NOMO-1 (cell line): ENCODE data around the gene TMEM131.

Experiments used
- DNase-seq, 2 experiments: peaks; one replicate each; lab custom pipeline; 2025; ENCODE audit not compliant: unreplicated experiment in 2 of 2; lab: John Stamatoyannopoulos, UW

Gene TMEM131

DNA sequence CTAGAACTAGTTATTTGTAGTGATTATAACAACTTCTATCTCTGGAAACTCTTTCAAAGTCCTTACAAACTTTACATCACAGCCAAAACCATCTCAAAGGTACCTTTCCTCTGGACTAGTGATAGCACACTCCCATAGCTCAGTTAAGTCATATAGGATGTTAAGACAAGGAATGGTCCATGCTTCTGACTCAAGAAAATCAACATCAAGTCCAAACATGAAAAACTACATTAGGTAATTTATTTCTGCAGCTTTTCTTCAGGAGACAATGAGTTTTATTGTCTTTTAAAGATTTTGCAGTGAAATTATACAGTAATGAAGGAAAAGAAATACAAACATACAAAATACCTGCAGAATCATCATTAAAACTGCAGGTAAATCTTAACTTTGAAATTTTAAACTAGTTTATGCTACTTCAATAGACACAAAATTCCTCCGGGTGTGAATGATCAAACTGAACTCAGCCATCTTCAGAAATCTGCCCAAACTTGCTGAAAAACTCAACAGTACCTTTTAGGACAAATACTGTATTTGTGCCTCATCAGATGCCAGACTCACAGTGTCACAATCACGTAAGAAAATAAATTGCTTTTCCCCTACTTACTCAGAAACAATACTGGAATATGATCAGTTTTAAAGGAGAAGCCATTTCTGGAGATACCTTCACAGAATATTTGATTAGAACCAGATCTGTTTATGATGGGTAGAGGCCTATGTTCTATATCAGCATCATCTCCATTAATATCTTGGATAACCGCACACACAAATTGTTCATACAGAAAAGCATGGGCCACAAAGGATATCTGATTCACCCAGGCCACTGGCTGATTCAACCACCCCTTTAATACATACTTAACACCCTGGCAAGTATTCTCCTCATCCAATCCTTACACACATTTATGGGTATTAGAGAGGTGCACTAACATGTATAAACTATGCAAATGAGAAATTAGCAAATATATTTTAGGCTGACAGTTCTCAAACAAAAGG lies 2.6 kb downstream of the TMEM131 start:
- no peak for DNase-seq

DNA sequence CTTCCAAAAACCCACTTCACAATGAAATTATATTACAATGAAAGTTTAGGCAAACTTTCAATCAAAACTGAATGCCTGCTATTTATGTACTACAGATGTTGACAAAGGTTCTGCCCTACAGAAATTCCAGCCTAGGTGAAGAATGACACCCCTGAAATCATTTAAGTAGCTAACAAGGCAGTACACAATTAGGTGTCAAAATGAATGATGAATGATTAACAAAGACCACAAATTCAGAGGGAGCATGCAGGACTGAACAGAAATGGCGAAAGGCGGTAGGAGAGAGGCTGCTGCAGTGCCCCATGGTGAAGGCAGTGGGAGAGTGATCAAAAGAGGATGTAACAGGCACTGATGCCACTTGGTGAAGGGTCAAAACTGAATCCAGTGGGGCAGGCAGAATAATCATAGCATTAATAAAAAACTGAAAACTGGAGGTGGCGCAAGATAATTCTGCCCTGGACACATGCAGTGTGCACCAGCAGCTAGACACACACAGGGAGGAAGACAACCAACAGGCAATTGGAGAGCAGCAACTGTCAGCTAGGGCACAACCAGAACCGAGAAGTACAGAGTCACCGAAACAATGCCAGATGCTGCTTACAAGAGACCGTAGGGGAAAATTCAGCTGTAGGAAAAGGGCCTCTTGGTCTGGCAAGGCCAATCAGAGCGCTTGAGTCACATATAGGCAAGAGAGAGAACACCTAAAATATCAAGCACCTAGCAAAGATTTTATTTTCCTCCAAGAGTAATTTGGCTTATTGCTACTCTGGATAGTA lies 4.5 kb downstream of the TMEM131 start:
- no peak for DNase-seq

DNA sequence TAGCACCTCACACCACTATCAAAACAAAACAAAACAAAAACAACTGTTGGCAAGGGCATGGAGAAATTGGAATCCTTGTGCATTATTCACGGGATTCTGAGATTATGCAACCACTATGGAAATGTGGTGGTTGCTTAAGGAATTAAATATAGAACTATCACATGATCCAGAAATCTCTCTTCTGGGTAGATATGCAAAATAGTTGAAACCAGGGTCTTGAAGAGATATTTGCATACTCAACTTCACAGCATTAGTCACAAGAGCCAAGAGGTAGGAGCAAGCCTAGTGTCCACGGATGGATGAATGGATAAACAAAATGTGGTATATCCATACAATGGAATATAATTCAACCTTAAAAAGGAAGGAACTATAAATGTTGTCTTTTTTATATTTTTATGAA lies 7.0 kb downstream of the TMEM131 start:
- DNase-seq: no peak

- no peak for DNase-seq
Observed at GRCh38 chr2:97985998-97986397, 9.8 kb downstream of the TMEM131 start.

DNA sequence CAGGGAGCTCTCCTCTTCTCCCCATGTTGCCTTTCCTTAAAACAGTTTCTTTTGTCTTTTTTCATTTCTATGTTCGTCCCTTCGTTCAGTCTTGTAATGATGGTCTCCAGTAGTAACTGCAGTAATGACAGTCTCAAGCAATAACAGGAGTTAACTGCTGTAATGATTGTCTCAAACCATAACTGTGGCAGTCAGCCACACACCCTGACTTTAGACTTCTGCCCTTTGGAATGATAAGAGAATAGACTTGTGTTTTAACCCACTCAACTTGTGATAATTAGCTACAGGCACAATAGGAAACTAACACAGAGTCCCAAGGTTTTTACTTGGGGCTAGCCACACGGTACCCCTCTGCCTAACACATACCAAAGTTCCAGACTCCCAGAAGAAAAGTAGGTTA lies 12.1 kb downstream of the TMEM131 start:
- DNase-seq: no peak

DNA sequence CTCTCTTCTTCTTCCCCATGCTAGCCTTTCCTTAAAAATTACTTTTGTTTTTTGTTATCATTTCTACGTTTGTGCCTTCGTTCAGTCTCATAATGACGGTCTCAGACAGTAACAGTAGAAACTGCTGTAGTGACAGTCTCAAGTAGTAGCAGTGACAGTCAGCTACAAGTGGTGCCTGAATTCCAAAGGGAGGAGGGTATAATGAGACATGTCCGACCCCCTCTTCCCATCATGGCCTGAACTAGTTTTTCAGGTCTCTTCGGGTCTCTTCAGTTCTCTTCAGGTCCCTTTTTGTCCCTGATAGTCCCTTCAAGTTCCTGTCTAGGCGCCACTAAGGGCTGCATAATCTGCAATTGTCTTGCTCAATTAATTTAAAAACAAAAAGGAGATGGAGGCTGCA lies 12.6 kb downstream of the TMEM131 start:
- no peak for DNase-seq

- no peak for DNase-seq
Observed at GRCh38 chr2:97982621-97983020, 13.1 kb downstream of the TMEM131 start.

DNA sequence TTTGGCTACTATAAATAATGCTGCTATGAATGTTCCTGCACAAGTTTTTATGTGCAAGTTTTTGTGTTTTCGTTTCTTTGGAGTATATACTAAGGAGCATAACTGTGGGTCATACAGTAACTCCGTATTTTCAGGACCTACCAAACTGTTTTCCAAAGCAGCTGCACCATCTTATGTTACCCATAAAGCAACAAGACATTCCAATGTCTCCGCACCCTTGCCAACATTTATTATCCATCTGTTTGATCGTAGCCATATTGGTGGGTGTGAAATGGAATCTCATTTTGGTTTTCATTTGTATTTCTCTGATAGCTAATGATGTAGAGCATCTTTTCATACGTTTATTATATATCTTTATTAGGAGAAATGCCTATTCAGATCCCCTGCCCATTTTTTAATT lies 13.8 kb downstream of the TMEM131 start:
- no peak for DNase-seq

DNA sequence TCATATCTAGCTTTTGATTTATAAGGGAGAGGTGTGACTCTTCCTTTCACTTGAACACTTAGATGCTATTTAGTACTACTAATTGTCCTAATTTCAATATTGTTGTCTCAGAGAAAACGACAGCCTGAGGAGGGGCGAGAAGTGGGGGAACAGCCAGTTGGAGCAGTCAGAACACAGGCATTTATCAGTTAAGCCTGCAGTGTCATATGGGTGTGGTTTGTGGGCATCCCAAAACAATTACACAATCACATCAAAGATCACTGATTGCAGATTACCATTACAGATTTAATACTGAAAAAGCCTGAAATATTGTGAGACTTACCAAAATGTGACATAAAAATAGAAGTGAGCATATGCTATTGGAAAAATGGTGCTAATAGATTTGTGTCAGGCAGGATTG lies 15.8 kb downstream of the TMEM131 start:
- no peak for DNase-seq

GRCh38 chr2:97974471-97974870 lies 21.3 kb downstream of the TMEM131 start:
- DNase-seq: no peak

- DNase-seq: no peak
Observed at GRCh38 chr2:97970293-97971060, 25.3 kb downstream of the TMEM131 start.

- DNase-seq: no peak
Observed at GRCh38 chr2:97969081-97970067, 26.4 kb downstream of the TMEM131 start.

DNA sequence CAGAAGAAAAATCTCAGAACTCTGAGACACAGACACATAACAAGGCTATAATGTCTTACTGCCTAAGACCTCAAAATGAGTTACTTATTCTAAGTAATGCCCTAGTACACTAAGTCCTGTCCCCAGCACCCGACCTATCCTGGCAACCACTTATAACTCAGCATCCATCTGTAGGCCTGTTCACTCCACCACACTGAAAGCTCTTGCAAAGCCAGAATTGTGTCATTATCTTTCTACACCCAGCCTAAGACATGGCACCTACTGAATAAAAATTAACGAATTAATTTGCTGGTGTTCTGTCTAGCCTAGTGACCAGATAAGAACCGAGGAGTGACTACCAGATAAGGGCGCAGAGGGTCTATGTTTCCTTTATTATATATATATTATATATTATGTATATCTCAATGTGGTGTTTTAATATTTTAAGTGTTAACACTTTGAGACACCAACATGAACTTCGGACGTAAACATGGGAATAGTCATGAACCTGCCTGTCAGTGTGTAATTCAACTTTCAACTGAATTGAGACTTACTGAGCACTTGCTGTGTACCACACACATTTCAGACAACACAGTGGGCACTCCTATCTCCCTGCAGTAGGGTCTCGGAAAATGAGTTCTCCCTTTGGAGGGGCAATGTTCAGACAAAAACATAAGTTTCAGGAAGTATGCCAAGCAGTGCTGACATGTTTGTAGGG lies 27.7 kb downstream of the TMEM131 start:
- DNase-seq: no peak

GRCh38 chr2:97967216-97967592 lies 28.5 kb downstream of the TMEM131 start:
- no peak for DNase-seq

DNA sequence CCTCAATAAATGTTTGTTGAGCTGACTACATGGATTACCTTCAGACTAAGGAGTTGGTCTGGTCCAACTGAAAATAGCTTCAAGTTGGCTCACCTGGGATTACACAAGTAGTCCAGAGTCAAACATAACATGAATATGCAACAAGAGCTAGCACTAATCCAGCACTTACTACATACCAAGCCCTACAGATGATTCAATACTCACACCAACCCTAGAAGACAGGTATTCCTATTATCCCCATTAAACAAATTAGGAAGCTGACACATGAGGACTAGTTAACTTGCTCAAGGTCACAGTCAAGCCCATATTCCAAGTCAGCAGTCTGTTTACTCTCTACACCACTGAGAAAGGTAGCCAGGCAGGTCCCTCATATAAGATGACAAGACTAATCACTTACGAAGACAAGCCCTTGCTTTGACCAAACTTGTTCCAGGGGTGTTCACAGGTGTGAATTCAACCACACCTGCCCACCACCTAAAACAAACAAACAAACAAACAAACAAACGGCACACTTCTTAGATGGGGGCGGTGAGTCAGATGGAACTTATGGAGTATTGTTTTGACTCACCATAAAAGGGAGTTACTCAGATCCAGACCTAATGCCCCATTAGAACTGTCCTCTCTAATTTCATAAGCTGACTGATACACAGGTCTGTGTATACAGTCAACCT lies 29.1 kb downstream of the TMEM131 start:
- no peak for DNase-seq

DNA sequence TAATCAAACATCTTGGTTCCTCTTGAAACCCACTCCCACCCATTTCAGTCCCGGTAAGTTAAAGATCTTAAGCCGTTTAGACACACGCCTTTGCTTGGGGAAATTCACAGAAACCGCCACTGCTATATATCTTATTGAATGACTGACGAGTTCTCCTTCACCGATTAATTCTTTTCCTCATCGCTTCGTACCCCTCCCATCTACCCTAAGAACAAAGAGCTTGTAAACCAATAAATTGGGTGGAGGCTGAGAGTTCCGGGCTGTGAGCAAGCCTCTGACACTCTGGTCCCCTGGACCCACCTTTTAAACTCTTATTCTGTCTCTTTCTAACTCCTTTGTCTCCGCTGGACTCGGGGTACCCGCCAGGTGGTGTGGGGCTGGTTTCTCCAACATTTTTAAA lies 30.6 kb downstream of the TMEM131 start:
- no peak for DNase-seq

GRCh38 chr2:97963880-97964279 lies 31.9 kb downstream of the TMEM131 start:
- DNase-seq: no peak

- DNase-seq: no peak
Observed at GRCh38 chr2:97963079-97963406, 32.7 kb downstream of the TMEM131 start.

- DNase-seq: no peak
Observed at GRCh38 chr2:97961534-97961933, 34.2 kb downstream of the TMEM131 start.
